Panc1 (cell line): ENCODE measurements around the gene FUBP1.

ENCODE experiments used
- CTCF ChIP-seq: fragments of 450-650 bp; IDR thresholded peaks from 2 replicates; pipeline ENCODE4 v1.5.1; 2017; ENCODE audit warnings: mild to moderate bottlenecking
- POLR2AphosphoS5 ChIP-seq: IDR thresholded peaks from 2 replicates; pipeline ENCODE4 v1.6.1; 2012; ENCODE audit warnings: mild to moderate bottlenecking, low read depth, low read length, moderate library complexity

- TF ChIP-seq POLR2AphosphoS5 (no peak), CTCF (no peak)
Measured at GRCh38 chr1:78015148-78015547, 36.3 kb upstream of the FUBP1 start.
